Left kidney (tissue), 8 donors: ENCODE results near the gene PRRG3. TPM values are rescaled to one million over a fixed set of nuclear protein-coding genes. Genes with fewer than 3 reads are reported as not detected.
"Not testable (repeated sequence)": the region's sequence is repeated elsewhere in the genome, so short reads cannot be mapped to it uniquely, and the experiment has no call there.

Source experiments
- DNase-seq: peaks from one replicate; pipeline ENCODE4 v3.0.0-alpha.2; 2013
- long read RNA-seq, 8 donors: transcript quantifications; one replicate each; lab custom pipeline, GENCODE V29; 2026
- polyA plus RNA-seq: library from polyadenylated mRNA; unstranded; fragments of 120-200 nt; gene quantifications from one replicate; pipeline ENCODE4 v1.2.1, GENCODE V29; 2013; ENCODE audit not compliant: insufficient read length

Gene PRRG3
- polyA plus RNA-seq: 4.9 TPM
- long read RNA-seq, donor 1, partial matches to known transcripts: 0 of 1 reads
- long read RNA-seq, donor 1, other reads (novel, unspliced or antisense): 0 of 1 reads
- long read RNA-seq, donor 2, partial matches to known transcripts: 0 of 2 reads
- long read RNA-seq, donor 2, other reads (novel, unspliced or antisense): 0 of 2 reads
- long read RNA-seq, donor 3, partial matches to known transcripts: 0 of 1 reads
- long read RNA-seq, donor 3, other reads (novel, unspliced or antisense): 0 of 1 reads
- long read RNA-seq, donor 4: 0 reads
- long read RNA-seq, donor 5, partial matches to known transcripts: 0 of 1 reads
- long read RNA-seq, donor 5, other reads (novel, unspliced or antisense): 0 of 1 reads
- long read RNA-seq, donor 6, partial matches to known transcripts: 0 of 1 reads
- long read RNA-seq, donor 6, other reads (novel, unspliced or antisense): 0 of 1 reads
- long read RNA-seq, donor 7: 0 reads
- long read RNA-seq, donor 8: 0 reads

DNA sequence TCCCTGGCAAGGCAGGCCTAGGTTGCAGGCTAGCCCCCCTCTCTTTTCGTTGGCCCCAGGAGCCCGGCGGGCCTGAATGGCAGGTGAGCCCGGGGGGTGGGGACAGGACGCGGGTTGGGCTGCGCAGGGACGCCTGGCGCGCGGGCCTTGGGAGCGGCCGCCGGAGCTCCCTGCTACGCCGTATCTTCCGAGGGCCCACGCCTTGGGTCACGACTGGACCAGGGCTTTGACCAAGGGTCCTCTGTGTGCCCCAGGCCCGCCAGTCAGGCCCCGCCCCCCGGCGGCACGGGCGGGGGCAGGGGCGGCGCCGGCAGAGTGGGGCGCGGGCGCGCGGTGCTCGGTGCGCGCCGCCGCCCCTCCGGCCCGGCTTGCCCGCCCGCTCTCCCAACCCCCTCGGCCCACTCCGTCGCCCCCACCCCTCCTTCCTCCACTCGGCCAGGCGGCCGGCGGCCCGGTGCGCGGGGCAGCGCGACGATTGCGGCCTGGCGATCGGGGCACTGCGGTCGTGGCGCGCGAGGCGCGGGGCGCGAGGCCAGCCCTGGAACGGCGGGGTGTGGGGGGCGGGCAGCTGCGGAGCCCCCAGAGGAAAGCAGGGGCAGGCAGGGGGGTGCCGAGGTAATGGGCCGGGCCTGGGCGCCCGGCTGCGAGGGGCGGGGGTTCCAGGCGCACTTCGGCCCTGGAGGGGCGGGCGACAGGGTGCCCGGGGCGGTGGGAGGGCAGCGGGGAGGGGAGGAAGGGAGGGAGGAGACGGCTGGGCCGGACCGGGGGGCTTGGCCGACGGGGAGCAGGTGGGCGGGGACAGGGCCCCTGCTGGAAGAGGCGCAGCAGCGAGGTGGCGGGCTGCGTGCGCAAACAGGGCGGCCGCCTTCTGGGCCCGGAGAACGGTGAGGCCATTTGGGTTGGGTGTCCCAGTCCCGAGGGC lies at the start of gene PRRG3:
TSS of gene PRRG3 (plus strand) at position 798 of the 922 bp plus-strand sequence. CDS start 3,357 bp downstream, outside the sequence.
- peak; percentile 20 for DNase-seq

DNA sequence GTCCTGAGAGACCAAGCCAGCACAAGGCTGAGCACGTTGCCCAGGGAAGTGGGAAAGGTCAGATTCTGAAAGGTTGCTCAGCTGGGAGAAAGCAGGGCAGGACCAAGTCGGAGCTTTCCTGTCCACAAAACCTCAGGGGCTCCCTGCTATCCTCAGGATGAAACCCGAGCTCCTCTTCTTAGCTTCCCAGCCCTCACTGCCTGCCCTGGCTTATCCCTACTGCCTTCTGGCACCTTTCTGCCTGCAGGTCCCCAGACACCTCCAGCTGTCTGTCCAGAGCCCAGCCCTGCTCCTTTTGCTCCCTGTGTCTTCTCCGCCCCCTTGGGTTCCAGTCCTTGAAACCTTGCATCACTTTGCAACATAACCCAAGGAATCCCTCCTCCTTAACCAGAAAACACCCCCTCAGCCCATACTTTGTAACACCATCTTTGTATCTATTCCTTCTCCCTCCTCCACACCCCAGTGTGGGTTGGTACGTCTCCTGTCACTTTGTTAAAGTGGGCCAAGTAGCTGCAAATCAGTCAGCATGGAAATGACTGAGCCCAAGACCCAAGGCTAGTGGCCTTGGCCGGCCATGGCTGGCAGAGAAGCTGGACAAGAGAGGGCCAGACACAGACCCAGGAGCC lies 20.0 kb upstream of the PRRG3 start:
- no peak for DNase-seq

DNA sequence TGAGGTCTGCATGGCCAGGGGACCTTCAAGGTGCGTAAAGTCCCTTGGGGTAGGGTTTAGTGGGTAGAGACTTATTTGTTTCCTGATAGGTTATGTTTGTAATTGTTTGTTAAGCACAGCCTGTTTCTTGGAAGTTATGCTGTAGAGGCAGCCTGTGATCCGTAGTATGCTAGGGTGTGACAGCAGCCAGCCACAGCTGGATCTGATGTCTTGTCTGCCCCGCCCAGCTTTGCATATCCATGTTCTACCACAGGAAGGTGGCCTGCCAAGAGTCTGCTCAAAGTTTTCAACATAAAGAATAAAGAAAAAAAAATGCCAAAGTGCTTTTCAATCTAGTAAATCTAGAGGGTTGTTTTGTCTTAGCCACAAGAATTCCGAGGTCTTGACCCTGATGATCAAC lies 19.1 kb upstream of the PRRG3 start:
- no peak for DNase-seq

DNA sequence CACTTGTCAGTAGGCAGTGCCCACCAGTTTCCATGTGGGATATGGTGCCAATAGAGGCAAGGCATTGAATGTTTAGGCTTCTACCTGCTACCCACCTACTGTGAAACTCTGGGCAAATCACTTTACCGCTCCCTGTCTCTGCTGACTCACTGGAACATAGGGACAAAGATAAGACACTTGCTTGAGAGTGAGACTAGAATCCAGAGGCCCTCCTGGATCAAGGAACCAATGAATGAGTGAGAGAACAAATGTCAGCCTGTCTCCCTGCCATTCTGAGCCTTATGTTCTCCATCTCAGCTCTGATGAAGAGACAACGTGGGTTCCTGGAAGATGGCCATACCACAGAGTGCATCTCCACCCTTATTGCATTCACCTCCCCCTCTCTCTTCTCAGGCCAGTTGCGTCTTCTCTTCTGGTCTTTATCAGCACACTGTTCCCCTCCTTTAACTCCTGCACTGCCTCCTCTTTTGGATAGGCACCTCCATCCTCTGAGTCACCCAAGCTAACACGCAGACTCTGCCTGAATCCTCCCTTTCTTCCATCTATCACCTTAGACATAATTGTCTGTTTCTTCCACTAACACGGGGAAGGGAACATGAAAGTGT lies 15.4 kb upstream of the PRRG3 start:
- DNase-seq: no peak

DNA sequence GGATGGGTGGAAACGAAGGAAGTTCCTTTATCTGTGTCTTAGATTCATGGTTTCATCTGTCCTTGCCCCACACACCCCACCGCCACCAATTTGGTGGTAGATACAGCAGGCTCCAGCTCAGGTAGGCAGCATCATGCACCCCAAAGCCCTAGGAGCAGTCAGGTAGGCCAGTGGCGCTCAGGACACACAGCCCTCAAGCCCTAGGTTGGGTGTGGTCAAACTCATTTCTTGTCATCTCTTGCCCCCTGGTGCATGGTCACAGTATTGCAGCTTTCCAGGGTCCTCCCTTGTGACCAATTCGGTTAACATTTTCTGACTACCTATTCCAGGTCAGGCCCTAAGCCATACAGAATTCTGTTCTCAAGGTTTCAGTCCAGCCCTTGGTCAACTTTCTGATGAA lies 14.5 kb upstream of the PRRG3 start:
- peak; percentile 24 for DNase-seq

DNA sequence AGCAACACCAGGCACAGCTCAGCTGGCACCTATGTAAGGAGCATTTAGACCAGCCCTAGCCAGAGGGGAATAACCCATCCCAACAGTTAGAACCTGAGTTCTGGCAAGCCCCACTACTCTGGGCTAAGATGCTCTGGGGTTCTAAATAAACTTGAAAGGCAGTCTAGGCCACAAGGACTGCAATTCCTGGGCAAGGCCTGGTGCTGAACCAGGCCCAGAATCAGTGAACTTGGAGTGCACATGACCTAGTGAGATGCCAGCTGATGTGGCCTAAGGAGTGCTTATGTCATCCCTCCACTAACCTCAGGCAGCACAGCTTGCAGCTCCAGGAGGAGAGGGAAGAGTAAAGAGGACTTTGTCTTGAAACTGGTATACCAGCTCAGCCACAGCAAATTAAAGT lies 7.6 kb upstream of the PRRG3 start:
- DNase-seq: no peak

DNA sequence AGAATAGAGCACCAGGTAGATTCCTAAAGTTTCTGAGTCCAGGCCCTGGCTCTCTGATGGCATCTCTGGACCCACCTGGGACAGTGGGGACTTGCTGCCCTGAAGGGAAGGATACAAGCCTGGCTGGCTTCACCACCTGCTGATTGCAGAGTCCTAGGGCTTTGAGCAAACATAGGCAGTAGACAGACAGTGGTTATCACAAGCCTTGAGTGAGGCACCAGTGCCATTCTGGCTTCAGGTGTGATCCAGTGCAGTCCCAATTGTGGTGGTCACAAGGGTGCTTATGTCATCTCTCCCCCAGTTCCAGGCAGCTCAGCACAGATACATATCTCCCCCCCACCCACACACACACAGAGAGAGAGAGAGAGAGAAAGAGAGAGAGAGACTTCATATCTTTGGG lies 6.6 kb upstream of the PRRG3 start:
- DNase-seq: no peak

DNA sequence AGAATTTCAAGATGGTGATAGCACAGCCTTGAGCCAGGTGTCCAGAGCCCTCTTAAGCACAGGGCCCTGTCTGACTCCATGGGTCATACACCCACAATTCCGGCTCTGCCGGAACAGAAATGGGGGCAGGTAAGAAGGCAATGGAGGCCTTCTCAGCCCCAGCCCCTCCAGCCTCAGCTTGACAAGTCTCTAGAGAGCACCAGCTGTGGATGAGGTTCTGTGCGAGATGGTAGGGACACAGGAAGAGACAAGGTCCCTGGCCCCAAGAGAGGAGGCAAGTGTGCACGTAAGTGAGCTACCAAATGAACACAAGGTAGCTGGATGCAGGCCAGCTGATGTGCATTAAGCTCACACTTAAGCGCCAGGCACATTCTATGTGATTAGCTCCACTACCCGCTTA lies 2.4 kb upstream of the PRRG3 start:
- no peak for DNase-seq

DNA sequence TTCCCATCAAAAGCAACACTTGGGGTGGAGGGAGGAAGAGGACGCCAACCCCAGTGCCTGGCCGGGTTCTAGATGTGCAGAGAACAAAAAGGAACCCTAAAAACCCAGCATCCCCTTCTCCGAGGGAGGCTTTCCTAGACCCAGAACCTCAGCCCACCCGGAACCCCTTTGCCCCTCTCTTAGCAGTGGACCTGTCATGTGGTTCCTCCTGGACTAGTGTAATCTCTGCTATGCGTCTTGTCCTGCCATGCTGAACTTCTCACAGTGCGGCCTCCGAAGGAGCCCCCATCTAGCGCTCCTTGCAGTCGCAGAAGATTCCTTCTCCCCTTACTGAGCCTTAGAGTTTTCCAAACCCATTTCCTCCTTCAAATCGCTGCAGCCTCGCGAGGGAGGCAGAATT lies 1.1 kb upstream of the PRRG3 start:
- DNase-seq: no peak

DNA sequence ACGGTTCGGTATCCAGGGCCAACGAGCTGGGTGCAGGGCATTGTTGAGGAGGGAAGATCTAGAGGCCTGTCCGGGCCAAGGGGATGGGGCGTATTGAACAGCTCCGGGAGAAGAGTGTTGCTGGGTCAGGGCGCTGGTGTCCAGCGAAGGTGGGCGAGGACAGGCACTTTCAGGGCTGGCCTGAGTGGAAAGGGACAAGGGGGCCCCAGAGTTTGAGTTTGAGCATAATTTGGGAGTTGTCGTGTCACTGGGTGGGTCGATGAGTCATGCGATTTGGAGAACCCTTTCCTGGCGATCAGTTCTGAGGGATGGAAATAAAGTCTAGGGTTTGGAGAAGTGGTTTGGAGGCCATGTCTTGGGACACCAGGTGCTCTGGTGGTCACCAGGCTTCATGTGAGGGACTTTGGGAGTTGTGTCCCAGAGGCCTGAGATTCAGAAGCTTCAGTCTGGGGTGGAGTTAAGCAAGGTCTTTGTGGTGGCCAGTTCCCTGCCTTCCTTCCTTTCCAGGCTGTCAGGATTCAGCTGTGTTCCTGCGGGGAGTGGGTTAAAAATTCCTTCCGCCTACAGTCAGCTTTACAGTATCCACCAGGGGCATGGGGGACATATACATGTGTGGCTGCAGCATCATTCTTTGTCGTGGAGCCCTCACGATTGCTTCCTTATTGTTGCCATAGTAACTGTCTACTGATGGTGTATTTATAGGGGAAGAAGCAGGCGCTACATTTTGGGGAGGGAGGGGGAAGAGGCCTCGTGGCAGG lies 504 bp downstream of the PRRG3 start:
- DNase-seq: no peak

DNA sequence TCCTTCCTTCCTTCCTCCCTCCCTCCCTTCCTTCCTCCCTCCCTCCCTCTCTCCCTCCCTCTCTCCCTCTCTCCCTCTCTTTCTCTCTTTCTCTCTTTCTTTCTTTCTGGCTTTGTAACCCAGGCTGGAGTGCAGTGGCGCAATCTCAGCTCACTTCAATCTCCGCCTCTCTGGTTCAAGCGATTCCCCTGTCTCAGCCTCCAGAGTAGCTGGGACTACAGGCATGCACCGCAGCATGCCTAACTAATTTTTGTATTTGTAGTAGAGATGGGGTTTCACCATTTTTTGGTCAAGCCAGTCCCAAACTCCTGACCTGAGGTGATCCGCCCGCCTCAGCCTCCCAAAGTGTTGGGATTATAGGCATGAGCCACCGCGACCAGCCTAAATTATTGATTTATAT lies 1.8 kb downstream of the PRRG3 start:
- not testable (repeated sequence) for DNase-seq

DNA sequence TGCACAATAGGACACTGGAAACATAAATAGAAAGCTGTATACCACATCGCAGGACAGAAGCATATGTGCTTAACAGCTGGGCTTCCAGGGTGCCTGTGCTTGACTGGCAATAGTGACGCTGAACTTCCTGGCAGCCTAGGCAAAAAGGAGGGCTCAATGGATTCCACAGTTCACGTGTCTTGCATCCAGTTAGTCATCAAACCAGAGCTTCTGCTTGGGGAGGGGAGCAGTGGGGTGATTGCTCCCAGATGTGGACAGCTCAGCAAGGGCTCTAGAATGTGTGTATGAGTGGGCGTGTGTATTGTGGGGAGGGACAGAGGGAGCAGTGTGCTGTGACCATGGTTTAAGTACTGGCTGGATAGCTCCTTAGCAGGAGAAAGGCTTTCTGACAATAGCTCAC lies 2.3 kb downstream of the PRRG3 start:
- DNase-seq: no peak

DNA sequence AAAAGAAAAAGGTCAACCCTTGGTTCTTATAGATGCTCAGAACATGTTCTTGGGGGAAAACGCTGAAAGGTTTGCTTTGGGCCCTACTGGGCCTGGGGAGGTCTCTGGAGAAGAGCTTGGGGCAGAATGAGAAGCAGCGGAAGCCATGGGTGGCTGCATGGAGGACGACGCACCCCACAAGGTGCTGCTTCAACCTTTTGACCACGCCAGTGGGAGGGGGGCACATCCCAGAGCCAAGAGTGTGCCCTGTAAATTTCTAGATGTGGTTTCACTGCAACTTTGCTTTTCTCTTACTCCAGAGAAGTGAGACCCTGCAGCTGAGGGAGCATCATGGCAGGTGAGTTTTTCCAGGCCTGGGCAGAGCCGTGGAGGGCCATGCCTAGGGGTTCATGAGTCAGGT lies 3.2 kb downstream of the PRRG3 start:
- no peak for DNase-seq

DNA sequence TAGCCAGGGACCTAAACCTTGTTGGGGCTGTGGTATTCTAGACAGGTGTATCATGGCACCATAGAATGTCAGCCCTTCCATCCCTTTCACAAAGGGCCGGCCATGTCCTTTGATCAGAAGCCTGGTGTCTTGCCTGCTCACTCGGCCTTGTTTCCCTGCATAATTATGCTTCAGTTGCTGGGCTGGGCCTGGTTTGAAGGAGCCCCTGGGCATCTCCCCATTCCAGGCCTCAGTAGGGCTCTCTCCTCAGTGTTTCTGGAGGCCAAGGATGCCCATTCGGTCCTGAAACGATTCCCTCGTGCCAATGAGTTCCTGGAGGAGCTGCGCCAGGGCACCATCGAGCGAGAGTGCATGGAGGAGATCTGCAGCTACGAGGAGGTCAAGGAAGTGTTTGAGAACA lies 4.5 kb downstream of the PRRG3 start:
- DNase-seq: no peak

DNA sequence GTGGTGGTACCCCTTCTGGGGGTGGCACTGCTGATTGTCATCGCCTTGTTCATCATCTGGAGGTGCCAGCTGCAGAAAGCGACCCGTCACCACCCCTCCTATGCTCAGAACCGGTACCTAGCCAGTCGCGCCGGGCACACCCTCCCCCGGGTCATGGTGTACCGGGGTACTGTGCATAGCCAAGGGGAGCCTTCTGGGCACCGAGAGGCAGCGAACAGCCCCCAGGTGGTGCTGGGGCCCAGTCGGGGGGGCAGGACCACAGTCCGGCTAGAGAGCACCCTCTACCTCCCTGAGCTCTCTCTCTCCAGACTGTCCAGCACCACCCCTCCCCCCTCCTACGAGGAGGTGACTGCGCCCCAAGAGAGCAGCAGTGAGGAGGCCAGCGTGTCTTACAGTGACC lies 5.3 kb downstream of the PRRG3 start:
- DNase-seq: no peak

DNA sequence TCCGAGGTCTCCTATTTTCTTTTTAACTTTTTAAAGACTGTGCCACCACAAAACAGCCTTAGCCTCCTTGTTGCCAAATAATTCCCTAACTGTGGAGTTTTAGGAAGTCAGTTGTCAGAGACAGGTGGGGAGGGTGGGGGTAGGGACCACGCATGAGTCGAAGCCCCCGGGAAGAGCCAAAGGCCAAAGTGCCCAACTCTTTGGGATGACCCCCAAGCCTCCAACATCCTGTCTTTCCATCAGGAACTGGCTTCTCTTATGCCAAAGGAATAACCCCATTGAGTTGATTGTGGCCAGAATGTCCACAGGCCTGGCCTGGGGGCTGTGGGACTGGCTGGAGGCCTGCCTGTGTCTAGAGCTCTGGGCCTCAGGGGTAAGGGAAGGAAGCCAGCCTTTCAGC lies 5.8 kb downstream of the PRRG3 start:
- no peak for DNase-seq

DNA sequence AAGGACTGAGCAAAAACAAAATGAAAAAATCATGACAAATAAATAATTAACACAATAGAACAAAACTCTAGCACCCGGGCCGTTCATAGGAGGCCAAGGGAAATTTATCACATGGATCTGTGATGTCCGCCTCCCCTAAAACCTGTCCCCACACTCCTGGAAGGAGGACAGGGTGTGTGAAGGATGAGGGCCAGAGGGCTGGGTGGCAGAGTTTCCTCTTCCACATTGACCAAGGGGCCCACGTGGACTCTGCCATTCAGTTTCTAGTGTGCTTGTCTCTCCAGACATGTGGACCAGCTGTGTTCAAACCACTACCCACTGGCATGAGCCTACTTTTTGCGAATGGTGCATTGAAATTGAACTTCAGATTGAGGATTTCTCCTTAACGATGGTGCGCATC lies 6.3 kb downstream of the PRRG3 start:
- DNase-seq: no peak

DNA sequence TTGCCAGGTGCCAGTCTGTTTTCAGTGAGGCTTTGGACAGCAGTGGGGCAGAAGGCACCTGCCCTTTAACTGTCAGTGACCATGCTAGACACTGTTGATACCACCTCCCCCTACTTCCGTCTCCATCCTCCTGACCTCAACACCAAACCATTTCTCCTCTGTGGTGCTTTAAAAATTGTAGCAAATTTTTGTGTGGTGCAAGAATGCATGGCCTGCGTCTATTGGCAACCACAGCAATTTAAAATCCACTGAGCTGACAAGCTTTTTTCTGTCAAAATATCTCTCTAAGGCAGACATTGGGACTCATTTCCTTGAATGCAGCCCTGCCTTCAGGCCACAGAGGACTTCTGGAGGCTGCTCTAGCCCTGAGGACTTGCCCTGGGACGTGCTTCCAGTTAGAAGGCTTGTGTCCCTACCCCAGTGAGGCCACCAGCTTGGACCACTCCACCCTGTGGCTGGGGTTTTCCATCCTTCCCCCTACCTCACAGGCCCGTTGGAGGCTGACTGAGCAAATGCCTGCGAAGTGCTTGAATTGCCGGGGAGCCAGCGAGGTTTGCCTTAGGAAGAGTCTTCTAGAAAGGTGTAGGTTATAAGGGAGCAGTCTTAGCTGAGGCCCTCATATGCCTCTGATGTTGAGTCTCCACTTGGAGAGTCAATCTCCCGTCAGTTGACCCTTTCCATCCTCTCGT lies 6.9 kb downstream of the PRRG3 start:
- no peak for DNase-seq

DNA sequence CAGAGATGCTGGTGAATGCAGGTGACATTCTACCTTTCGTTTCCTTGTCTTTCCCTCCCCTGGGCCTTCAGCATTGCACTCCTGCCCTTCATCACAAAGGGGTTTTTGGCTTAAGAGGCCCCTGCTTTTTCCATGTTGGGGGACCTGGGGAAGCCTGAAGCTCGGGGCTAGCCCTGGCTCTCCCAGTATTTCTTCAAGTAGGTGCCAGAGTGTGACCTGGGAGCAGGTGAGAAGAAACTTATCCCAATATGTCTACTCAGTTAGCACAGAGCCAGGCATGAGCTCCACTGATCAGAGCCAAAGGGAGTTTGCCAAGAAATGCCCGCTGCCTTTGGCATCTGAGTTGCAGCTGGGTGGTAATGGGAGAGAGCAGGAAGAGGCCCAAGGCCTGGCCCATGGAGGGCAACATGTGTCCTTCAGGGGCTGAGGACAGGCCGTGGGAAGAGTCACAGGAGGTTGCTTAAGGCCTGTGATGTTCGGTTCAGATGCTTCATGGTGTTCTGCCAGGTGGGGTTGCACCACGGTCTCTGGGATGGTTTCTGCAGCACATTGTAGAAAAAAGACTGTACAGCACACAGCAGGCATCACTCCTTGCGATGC lies 7.6 kb downstream of the PRRG3 start:
- DNase-seq: no peak

DNA sequence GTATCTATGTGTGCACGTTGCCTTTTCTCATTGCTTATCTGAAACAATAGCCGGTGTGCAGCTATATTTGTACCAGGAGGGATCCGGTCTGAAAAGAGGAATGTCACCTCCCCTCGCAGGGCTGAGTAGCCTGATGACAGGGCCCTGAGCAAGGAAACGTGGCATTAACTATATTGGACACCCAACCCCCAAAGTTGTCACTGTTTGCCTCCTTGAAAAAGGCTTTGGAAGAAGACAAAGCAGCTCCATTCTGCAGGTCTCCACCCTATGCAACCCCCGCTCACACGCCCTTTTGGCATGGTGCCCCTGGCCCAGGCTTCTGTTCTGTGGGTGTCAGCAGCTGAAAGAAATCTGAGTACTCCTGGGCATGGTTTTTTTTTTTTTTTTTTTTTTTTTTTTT lies 8.2 kb downstream of the PRRG3 start:
- no peak for DNase-seq
